Activated CD4-positive, alpha-beta memory T cell treated with anti-CD3 and anti-CD28 coated beads, Interleukin-2, amount 10 ng/mL, durations not matched to agents 7 days and 5 days (primary cell): ENCODE measurements around the gene IGFBP6. TPM values are rescaled to one million over a fixed set of nuclear protein-coding genes. Genes with fewer than 3 reads are reported as not detected.
A peak's percentile ranks its signal among the peaks of the same experiment; 100 is the strongest.

ENCODE experiments used
- CTCF ChIA-PET: fragments of 350-600 bp; sonication (Branson Sonifier 250); formaldehyde crosslinking; loops from one replicate; lab custom pipeline; 2021; ENCODE audit warnings: antibody characterized with exemption, inconsistent platforms; lab: Charles Lee
- POLR2A ChIA-PET: fragments of 350-600 bp; sonication (Branson Sonifier 250); formaldehyde crosslinking; loops from one replicate; lab custom pipeline; 2021; ENCODE audit warnings: antibody characterized with exemption; lab: Charles Lee
- DNase-seq: peaks from one replicate; pipeline ENCODE4 v3.0.0-alpha.2; 2020
- H3K27ac Mint-ChIP-seq: one replicate; pipeline ENCODE4 v1.8.0; 2021; ENCODE audit warnings: mild to moderate bottlenecking, mixed read lengths
- H3K27me3 Mint-ChIP-seq: one replicate; pipeline ENCODE4 v1.8.0; 2021; ENCODE audit warnings: mixed read lengths
- H3K36me3 Mint-ChIP-seq: one replicate; pipeline ENCODE4 v1.8.0; 2021; ENCODE audit warnings: low read depth, mixed read lengths
- H3K4me1 Mint-ChIP-seq: one replicate; pipeline ENCODE4 v1.8.0; 2021; ENCODE audit warnings: mixed read lengths
- H3K4me3 Mint-ChIP-seq: one replicate; pipeline ENCODE4 v1.8.0; 2021; ENCODE audit warnings: mild to moderate bottlenecking, mixed read lengths
- H3K9me3 Mint-ChIP-seq: one replicate; pipeline ENCODE4 v1.8.0; 2021; ENCODE audit warnings: mixed read lengths
- total RNA-seq, 2 experiments: library from RNA; stranded (reverse); gene quantifications; one replicate each; pipeline ENCODE4 v1.2.3, GENCODE V29; 2021

The IGFBP6 gene
- total RNA-seq, 2 experiments from 2014 or later = 0.38 to 1.2 TPM

DNA sequence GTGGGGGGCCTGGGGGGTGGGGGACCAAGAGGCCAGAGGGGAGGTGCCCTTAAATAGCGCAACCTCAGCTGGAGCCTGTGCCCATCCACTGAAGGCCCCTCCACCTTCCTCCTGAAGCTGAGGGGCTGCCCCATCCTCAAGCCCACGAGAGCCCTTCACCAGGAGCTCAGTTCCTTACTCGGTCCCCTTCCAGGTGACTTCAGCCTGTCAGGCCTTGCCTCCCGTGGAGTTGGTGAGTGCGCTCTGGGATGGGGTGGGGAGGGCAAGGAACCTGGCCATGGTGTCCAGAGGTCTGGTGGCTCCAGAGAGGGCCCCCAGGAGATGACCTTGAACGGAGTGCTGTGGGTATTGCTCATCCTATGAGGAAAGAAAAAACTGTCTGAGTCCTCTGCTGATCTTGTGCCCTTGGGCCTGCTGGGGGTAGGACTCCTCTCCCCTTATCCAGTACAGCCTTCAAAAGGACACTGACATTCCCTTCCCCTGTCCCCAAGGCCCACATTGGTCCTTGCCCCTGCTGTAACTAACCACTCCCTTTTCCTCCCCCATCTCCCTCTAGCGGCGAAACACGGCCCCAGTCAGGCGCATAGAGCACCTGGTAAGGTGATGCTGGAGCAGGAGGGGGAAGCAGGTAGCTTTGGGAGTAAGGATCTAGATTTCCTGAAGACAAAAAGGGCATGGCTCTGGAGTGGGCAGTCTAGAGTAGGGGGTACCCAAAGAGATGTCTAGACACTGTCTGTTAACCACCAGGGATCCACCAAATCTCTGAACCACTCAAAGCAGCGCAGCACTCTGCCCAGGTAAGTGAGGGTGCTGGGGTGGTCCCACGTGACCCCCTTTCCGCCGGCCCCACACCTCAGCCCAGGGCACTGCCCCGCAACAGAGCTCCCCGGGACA is 44.0 kb upstream of the IGFBP6 start:
- peak; percentile 59 for DNase-seq
- peak overlapping the region; percentile 77 for H3K27ac Mint-ChIP-seq
- POLR2A ChIA-PET = interaction anchor here (1.0 to 2.5 kb wide), 8 partner anchors 9 to 272 kb away, joined by 3 to 12 read pairs (median 6); partner anchors contain the start of genes EIF4B, ESPL1 and SPRYD3
- peaks cover 19% of the 10 kb centered on the region for H3K4me1 Mint-ChIP-seq
- CTCF ChIA-PET = interaction anchor here (0.6 to 5.3 kb wide), 19 partner anchors 13 to 1127 kb away, joined by 3 to 47 read pairs (median 4); partner anchors contain the start of genes EIF4B, ESPL1, SOAT2 and SPRYD3
- peak overlapping the region; percentile 87 for H3K4me3 Mint-ChIP-seq
- H3K36me3 Mint-ChIP-seq = no peaks in the 10 kb centered on the region
- no peaks in the 10 kb centered on the region for H3K27me3 Mint-ChIP-seq
- H3K9me3 Mint-ChIP-seq = no peaks in the 10 kb centered on the region

DNA sequence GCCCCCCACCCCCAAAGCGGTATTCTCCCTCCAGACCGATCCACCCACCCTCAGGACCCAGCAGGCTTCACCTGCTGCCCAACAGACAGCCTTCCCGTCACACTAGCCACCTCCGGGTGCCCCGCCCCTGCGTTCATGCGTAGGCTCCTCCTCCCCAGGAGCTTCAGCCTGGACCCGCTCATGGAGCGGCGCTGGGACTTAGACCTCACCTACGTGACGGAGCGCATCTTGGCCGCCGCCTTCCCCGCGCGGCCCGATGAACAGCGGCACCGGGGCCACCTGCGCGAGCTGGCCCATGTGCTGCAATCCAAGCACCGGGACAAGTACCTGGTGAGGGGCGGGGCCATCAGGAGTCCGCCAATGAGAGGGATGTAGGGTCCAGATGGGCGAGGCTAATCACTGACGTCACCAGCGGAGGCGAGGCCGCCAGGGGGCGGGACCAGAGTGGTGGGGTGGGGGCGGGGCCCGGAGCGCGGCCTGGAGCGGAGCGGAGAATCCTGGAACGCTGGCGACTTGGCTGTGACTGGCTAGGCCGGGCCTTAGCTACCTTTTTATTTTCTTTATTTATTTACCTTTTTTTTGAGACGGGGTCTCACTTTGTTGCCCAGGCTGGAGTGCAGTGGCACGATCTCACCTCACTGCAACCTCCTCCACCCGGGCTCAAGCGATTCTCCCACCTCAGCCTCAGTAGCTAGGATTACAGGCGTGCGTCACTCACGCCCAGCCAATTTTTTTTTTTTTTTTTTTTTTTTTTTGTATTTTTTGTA is 43.2 kb upstream of the IGFBP6 start:
- Mint-ChIP-seq H3K27me3 (no peaks in the 10 kb centered on the region), H3K4me3 (peak overlapping the region; percentile 87), H3K4me1 (peaks cover 14% of the 10 kb centered on the region), H3K27ac (peak overlapping the region; percentile 77), H3K36me3 (no peaks in the 10 kb centered on the region), H3K9me3 (no peaks in the 10 kb centered on the region)
- peak; percentile 94 for DNase-seq
- ChIA-PET POLR2A (interaction anchor here (0.9 to 2.5 kb wide), 10 partner anchors 9 to 271 kb away, joined by 3 to 12 read pairs (median 4); partner anchors contain the start of genes EIF4B, ESPL1 and SPRYD3), CTCF (interaction anchor here (0.6 to 5.3 kb wide), 19 partner anchors 12 to 1126 kb away, joined by 3 to 47 read pairs (median 4); partner anchors contain the start of genes EIF4B, ESPL1, SOAT2 and SPRYD3)

GRCh38 chr12:53055471-53056266 is 41.8 kb upstream of the IGFBP6 start:
- peak overlapping the region; percentile 18 for H3K4me3 Mint-ChIP-seq
- H3K9me3 Mint-ChIP-seq = no peaks in the 10 kb centered on the region
- H3K27me3 Mint-ChIP-seq = no peaks in the 10 kb centered on the region
- peaks cover 14% of the 10 kb centered on the region for H3K4me1 Mint-ChIP-seq
- H3K27ac Mint-ChIP-seq = no peak overlapping the region
- ChIA-PET POLR2A (interaction anchor here (1.2 to 2.5 kb wide), 3 partner anchors 10 to 47 kb away, joined by 3 to 12 read pairs (median 4); partner anchors contain the start of gene SOAT2), CTCF (interaction anchor here (0.6 to 5.3 kb wide), 6 partner anchors 8 to 143 kb away, joined by 3 to 47 read pairs (median 7); partner anchors contain the start of genes SOAT2 and SPRYD3)
- H3K36me3 Mint-ChIP-seq = no peaks in the 10 kb centered on the region
- DNase-seq = no peak

- DNase-seq = no peak
- H3K27me3 Mint-ChIP-seq = no peaks in the 10 kb centered on the region
- H3K36me3 Mint-ChIP-seq = no peaks in the 10 kb centered on the region
- peaks cover 14% of the 10 kb centered on the region for H3K4me1 Mint-ChIP-seq
- ChIA-PET CTCF (interaction anchor here (1.3 to 5.3 kb wide), 2 partner anchors 9 to 10 kb away, joined by 3 to 47 read pairs; no protein-coding TSS in a partner anchor), POLR2A (interaction anchor here (1.5 kb wide), 1 partner anchor 47 kb away, joined by 4 read pairs; the partner anchor contains the start of gene SOAT2)
- no peak overlapping the region for H3K4me3 Mint-ChIP-seq
- no peaks in the 10 kb centered on the region for H3K9me3 Mint-ChIP-seq
- H3K27ac Mint-ChIP-seq = no peak overlapping the region
Measured at GRCh38 chr12:53056296-53056695, 41.2 kb upstream of the IGFBP6 start.

DNA sequence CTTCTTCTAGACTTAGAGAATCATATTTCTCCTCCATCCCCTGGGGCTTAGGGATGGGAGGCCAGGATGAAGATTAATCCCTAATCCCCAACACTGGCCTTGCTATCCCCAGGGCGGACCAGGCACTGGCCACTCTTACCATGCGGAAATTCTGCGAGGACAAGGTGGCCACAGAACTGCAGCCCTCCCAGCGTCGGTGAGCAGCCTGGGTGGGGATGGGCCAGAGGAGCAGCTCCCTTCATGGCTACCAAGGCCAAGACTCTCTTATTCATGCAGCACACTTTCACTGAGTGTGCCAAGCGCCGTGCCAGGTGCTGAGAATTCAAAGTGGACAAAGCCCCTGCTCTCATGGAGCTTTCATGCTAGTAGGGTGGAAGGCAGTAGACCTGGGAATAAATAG is 40.6 kb upstream of the IGFBP6 start:
- no peaks in the 10 kb centered on the region for H3K36me3 Mint-ChIP-seq
- ChIA-PET CTCF (interaction anchor here (1.1 to 5.3 kb wide), 2 partner anchors 9 kb away, joined by 5 to 47 read pairs; no protein-coding TSS in a partner anchor), POLR2A (interaction anchor here (1.0 to 1.5 kb wide), 3 partner anchors 9 to 46 kb away, joined by 4 to 5 read pairs (median 4); partner anchors contain the start of gene SOAT2)
- peaks cover 14% of the 10 kb centered on the region for H3K4me1 Mint-ChIP-seq
- H3K27ac Mint-ChIP-seq = no peak overlapping the region
- DNase-seq = no peak
- no peaks in the 10 kb centered on the region for H3K27me3 Mint-ChIP-seq
- H3K9me3 Mint-ChIP-seq = no peaks in the 10 kb centered on the region
- no peak overlapping the region for H3K4me3 Mint-ChIP-seq

DNA sequence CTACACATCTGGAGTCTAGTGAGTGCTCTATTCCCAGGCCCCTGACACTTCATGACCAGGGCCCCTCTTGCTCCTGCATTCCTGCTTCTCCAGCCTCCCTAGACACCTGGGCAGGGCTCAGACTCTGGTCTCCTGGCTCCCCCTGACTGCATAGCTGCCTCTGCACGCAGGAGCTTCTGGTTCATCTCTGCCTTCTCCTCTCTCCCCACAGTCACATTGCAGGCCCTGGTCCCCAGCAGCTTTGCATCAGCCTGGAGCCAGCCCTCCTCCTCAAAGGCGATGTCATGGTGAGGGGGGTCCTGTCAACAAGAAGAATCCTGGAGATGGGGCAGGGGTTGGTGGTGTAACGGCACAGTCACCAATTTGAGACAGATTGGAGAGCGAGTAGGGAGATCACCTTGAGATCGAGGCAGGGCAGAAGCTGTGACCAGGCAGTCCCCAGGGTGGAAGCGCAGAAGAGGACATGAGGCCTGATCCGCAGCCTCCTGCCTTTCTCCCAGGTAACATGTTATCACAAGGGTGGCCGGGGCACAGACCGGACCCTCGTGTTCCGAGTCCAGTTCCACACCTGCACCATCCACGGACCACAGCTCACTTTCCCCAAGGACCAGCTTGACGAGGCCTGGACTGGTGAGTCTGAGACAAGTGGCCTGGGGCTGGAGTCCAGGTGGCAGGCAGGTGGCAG is 39.5 kb upstream of the IGFBP6 start:
- ChIA-PET CTCF (interaction anchor here (0.6 to 5.3 kb wide), 4 partner anchors 8 to 21 kb away, joined by 3 to 47 read pairs (median 4); partner anchors contain the start of gene SPRYD3), POLR2A (interaction anchor here (1.0 to 2.0 kb wide), 3 partner anchors 8 to 28 kb away, joined by 4 to 5 read pairs (median 5); no protein-coding TSS in a partner anchor)
- no peak overlapping the region for H3K4me3 Mint-ChIP-seq
- H3K4me1 Mint-ChIP-seq = peaks cover 14% of the 10 kb centered on the region
- H3K27me3 Mint-ChIP-seq = no peaks in the 10 kb centered on the region
- H3K9me3 Mint-ChIP-seq = no peaks in the 10 kb centered on the region
- no peak overlapping the region for H3K27ac Mint-ChIP-seq
- no peaks in the 10 kb centered on the region for H3K36me3 Mint-ChIP-seq
- DNase-seq = no peak

GRCh38 chr12:53058674-53059433 is 38.6 kb upstream of the IGFBP6 start:
- Mint-ChIP-seq H3K27me3 (no peaks in the 10 kb centered on the region), H3K4me1 (peaks cover 10% of the 10 kb centered on the region), H3K36me3 (peaks cover under 1% of the 10 kb centered on the region), H3K4me3 (no peak overlapping the region), H3K9me3 (no peaks in the 10 kb centered on the region), H3K27ac (no peak overlapping the region)
- ChIA-PET CTCF (no interaction called here), POLR2A (interaction anchor here (2.0 kb wide), 1 partner anchor 11 kb away, joined by 5 read pairs; no protein-coding TSS in a partner anchor)
- no peak for DNase-seq

GRCh38 chr12:53059434-53060063 is 37.9 kb upstream of the IGFBP6 start:
- Mint-ChIP-seq H3K9me3 (no peaks in the 10 kb centered on the region), H3K4me3 (no peak overlapping the region), H3K27ac (no peak overlapping the region), H3K27me3 (no peaks in the 10 kb centered on the region), H3K4me1 (peaks cover 5% of the 10 kb centered on the region), H3K36me3 (peaks cover 4% of the 10 kb centered on the region)
- POLR2A ChIA-PET = interaction anchor here (0.9 kb wide), 1 partner anchor 11 kb away, joined by 3 read pairs; no protein-coding TSS in a partner anchor
- CTCF ChIA-PET = interaction anchor here (0.6 kb wide), 1 partner anchor 686 kb away, joined by 3 read pairs; no protein-coding TSS in a partner anchor
- no peak for DNase-seq

DNA sequence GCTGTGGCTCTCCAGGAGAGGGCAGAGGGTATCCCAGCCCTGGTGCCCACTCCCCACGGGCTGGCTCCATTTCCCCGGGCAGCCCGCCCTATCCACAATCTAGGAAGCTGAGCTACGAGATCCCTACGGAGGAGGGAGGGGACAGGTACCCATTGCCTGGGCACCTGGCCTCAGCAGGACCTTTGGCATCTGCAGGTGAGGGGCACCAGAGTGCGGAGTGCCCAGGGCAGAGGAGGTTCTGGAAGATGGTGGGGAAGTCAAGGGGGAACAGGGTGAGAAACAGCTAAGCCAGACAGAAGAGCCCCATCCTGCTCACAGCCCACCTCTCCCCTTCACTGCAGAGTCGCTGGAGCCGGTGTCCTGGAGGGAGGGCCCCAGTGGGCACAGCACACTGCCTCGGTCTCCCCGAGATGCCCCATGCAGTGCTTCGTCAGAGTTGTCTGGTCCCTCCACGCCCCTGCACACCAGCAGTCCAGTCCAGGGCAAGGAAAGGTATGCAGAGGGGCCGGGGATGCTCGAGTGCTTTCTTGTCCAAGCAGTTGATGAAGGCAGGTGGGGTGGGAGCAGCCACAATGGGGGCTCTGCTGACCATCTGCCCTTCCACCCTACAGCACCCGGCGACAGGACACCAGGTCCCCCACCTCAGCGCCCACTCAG is 37.3 kb upstream of the IGFBP6 start:
- ChIA-PET CTCF (interaction anchor here (0.6 kb wide), 1 partner anchor 687 kb away, joined by 3 read pairs; no protein-coding TSS in a partner anchor), POLR2A (interaction anchor here (0.9 kb wide), 2 partner anchors 11 to 17 kb away, joined by 3 read pairs; no protein-coding TSS in a partner anchor)
- no peak overlapping the region for H3K27ac Mint-ChIP-seq

More for the DNA sequence above, 37.3 kb upstream of the IGFBP6 start:
- Mint-ChIP-seq H3K27me3 (no peaks in the 10 kb centered on the region), H3K36me3 (peaks cover 11% of the 10 kb centered on the region), H3K4me3 (no peak overlapping the region), H3K4me1 (peaks cover 2% of the 10 kb centered on the region), H3K9me3 (no peaks in the 10 kb centered on the region)
- DNase-seq = no peak
